Suprapubic skin (tissue), 4 donors: Measurements from ENCODE around the gene COL12A1. TPM values are rescaled to one million over a fixed set of nuclear protein-coding genes. Genes with fewer than 3 reads are reported as not detected.

Experiments used
- DNase-seq, 2 donors: peaks; one replicate each; pipeline ENCODE4 v3.0.0-alpha.2; 2019; ENCODE audit warnings: low spot score in 2 of 2
- H3K27ac ChIP-seq: fragments of 200-600 bp; sonication (generic); one replicate; pipeline ENCODE4 v1.5.1; 2019
- H3K27me3 ChIP-seq: fragments of 200-600 bp; sonication (generic); one replicate; pipeline ENCODE4 v1.5.1; 2019
- H3K36me3 ChIP-seq: fragments of 200-600 bp; sonication (generic); one replicate; pipeline ENCODE4 v1.5.1; 2019
- H3K4me1 ChIP-seq: fragments of 200-600 bp; sonication (generic); one replicate; pipeline ENCODE4 v1.5.1; 2019
- H3K4me3 ChIP-seq: fragments of 200-600 bp; sonication (generic); one replicate; pipeline ENCODE4 v1.5.1; 2019; ENCODE audit warnings: mild to moderate bottlenecking
- H3K9me3 ChIP-seq: fragments of 200-600 bp; sonication (generic); one replicate; pipeline ENCODE4 v1.5.1; 2019
- CTCF ChIP-seq, 2 donors: fragments of 200-600 bp in 1 of 2; fragments of 450-650 bp in 1 of 2; sonication (generic) in 1 of 2; IDR thresholded peaks; one replicate each; pipeline ENCODE4 v1.5.1; 2016 to 2019; ENCODE audit warnings: antibody characterized with exemption in 2 of 2, mild to moderate bottlenecking in 1 of 2, moderate library complexity in 1 of 2
- EP300 ChIP-seq: sonication (generic); formaldehyde crosslinking; IDR thresholded peaks from one replicate; pipeline ENCODE4 v1.6.1; 2017; ENCODE audit warnings: antibody characterized with exemption
- POLR2A ChIP-seq, 2 donors: fragments of 450-650 bp; IDR thresholded peaks; one replicate each; pipeline ENCODE4 v1.6.1; 2017; ENCODE audit warnings: antibody characterized with exemption in 2 of 2, mild to moderate bottlenecking in 2 of 2, moderate library complexity in 2 of 2
- POLR2AphosphoS5 ChIP-seq, 3 donors: sonication (generic); formaldehyde crosslinking; IDR thresholded peaks; one replicate each; pipeline ENCODE4 v1.6.1; 2017; ENCODE audit warnings: antibody characterized with exemption in 3 of 3
- WGBS: methylation state at CpG from one replicate; pipeline ENCODE4 v1.1.5; 2018; 5-methylcytosine and 5-hydroxymethylcytosine counted together
- total RNA-seq, 4 donors: library from RNA; depleted of rRNA; stranded (reverse); fragments of >200 nt; gene quantifications; one replicate each; pipeline ENCODE4 v1.1.0, GENCODE V29; 2016

The COL12A1 gene
- total RNA-seq, 4 donors from 2014 or later = 41.2 to 47.2 (median 44.1) TPM

GRCh38 chr6:75230484-75231325 lies 24.9 kb upstream of the COL12A1 start:
- Histone ChIP-seq H3K27me3 (no peaks in the 10 kb centered on the region), H3K36me3 (no peaks in the 10 kb centered on the region), H3K4me1 (peaks cover 6% of the 10 kb centered on the region), H3K9me3 (no peaks in the 10 kb centered on the region), H3K27ac (peak overlapping the region; percentile 19), H3K4me3 (no peak overlapping the region)
- 49% methylated on average over 10 of the region's 10 CpGs for WGBS
- TF ChIP-seq CTCF (IDR thresholded peaks at IDR 0.05) (peak; percentile 37 to 60), POLR2A (IDR thresholded peaks at IDR 0.05) (no peak)
- no peak for DNase-seq

- 74% methylated on average over 6 of the region's 6 CpGs for WGBS
Observed at GRCh38 chr6:75224303-75224926, 18.6 kb upstream of the COL12A1 start.

GRCh38 chr6:75223428-75223827 lies 17.6 kb upstream of the COL12A1 start:
- TF ChIP-seq POLR2AphosphoS5 (IDR thresholded peaks at IDR 0.05) (no peak), CTCF (IDR thresholded peaks at IDR 0.05) (no peak), POLR2A (IDR thresholded peaks at IDR 0.05) (no peak), EP300 (no peak)
- WGBS = 68% methylated on average over 2 of the region's 2 CpGs
- Histone ChIP-seq H3K27me3 (no peaks in the 10 kb centered on the region), H3K9me3 (no peaks in the 10 kb centered on the region), H3K36me3 (no peaks in the 10 kb centered on the region), H3K4me3 (no peak overlapping the region), H3K27ac (no peak overlapping the region), H3K4me1 (no peaks in the 10 kb centered on the region)
- no peak for DNase-seq

More at GRCh38 chr6:75224303-75224926, 18.6 kb upstream of the COL12A1 start:
- Histone ChIP-seq H3K4me3 (no peak overlapping the region), H3K27ac (no peak overlapping the region), H3K36me3 (no peaks in the 10 kb centered on the region), H3K9me3 (no peaks in the 10 kb centered on the region), H3K4me1 (no peaks in the 10 kb centered on the region), H3K27me3 (no peaks in the 10 kb centered on the region)
- no peak for TF ChIP-seq POLR2A (IDR thresholded peaks at IDR 0.05)
- no peak for TF ChIP-seq POLR2AphosphoS5 (IDR thresholded peaks at IDR 0.05)
- no peak for DNase-seq

- Histone ChIP-seq H3K9me3 (no peaks in the 10 kb centered on the region), H3K36me3 (no peaks in the 10 kb centered on the region), H3K27ac (no peak overlapping the region), H3K27me3 (no peaks in the 10 kb centered on the region), H3K4me3 (no peak overlapping the region), H3K4me1 (peaks cover 1% of the 10 kb centered on the region)
- no peak for TF ChIP-seq POLR2AphosphoS5 (IDR thresholded peaks at IDR 0.05)
- no peak for TF ChIP-seq POLR2A (IDR thresholded peaks at IDR 0.05)
- no peak for TF ChIP-seq EP300
- no peak for TF ChIP-seq CTCF (IDR thresholded peaks at IDR 0.05)
- no peak for DNase-seq
Observed at GRCh38 chr6:75222261-75222660, 16.4 kb upstream of the COL12A1 start.

- no peak overlapping the region for H3K27ac ChIP-seq
- H3K27me3 ChIP-seq = no peaks in the 10 kb centered on the region
- H3K9me3 ChIP-seq = no peaks in the 10 kb centered on the region
- TF ChIP-seq POLR2AphosphoS5 (IDR thresholded peaks at IDR 0.05) (no peak), POLR2A (IDR thresholded peaks at IDR 0.05) (no peak), EP300 (no peak), CTCF (IDR thresholded peaks at IDR 0.05) (no peak)
- no peaks in the 10 kb centered on the region for H3K36me3 ChIP-seq
- H3K4me3 ChIP-seq = no peak overlapping the region
- H3K4me1 ChIP-seq = peaks cover 3% of the 10 kb centered on the region
- no peak for DNase-seq
- WGBS = 88% methylated on average over 4 of the region's 4 CpGs
Observed at GRCh38 chr6:75221116-75221515, 15.3 kb upstream of the COL12A1 start.
